COR-L47 (cell line): Measurements from ENCODE around the gene REPIN1.

ENCODE experiments used
- DNase-seq: peaks from one replicate; lab custom pipeline; 2025; lab: John Stamatoyannopoulos, UW

Gene REPIN1

GRCh38 chr7:150396426-150396825, 27.8 kb downstream of the REPIN1 start:
- DNase-seq = no peak

DNA sequence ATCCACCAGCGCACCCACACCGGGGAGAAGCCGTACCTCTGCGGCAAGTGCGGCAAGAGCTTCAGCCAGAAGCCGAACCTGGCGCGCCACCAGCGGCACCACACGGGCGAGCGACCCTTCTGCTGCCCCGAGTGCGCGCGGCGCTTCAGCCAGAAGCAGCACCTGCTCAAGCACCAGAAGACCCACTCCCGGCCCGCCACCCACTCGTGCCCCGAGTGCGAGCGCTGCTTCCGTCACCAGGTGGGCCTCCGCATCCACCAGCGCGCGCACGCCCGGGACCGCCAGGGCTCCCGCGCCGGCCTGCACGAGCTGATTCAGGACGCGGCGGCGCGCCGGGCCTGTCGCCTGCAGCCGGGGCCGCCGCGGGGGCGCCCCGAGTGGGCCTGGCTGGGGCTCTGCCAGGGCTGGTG, 28.2 kb downstream of the REPIN1 start:
- no peak for DNase-seq

GRCh38 chr7:150397346-150398107, 28.9 kb downstream of the REPIN1 start:
- DNase-seq = no peak

- no peak for DNase-seq
These were observed 29.7 kb downstream of the REPIN1 start for GRCh38 chr7:150398108-150398964.

GRCh38 chr7:150398965-150399320, 30.3 kb downstream of the REPIN1 start:
- DNase-seq = no peak

DNA sequence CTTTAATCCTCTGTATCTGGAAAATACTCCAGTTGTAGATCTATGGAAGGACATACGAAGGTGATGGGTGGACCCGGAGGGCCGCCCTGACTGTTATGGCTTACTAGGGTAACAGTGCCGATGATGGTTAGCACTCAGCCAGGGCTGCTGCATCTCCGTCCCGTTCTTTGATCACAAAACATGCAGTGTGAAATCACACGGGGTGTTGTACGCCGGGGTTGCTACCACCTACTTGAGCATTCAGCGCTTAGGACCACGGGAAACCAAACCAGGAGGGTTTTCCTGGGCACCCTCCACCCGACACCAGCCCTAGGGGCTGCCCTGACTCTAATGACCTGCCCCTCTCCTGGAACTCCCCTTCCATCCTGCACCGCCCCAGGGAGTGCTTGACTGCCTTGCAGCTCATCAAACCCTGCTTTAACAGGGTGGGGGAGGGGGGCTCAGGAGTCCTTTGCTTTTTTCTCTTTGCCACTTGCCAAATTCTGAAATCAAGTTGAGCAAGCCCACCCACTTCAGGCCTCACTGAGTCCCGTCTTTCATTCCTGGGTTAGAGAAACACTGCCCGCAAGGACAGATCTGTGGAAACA, 30.9 kb downstream of the REPIN1 start:
- no peak for DNase-seq

DNA sequence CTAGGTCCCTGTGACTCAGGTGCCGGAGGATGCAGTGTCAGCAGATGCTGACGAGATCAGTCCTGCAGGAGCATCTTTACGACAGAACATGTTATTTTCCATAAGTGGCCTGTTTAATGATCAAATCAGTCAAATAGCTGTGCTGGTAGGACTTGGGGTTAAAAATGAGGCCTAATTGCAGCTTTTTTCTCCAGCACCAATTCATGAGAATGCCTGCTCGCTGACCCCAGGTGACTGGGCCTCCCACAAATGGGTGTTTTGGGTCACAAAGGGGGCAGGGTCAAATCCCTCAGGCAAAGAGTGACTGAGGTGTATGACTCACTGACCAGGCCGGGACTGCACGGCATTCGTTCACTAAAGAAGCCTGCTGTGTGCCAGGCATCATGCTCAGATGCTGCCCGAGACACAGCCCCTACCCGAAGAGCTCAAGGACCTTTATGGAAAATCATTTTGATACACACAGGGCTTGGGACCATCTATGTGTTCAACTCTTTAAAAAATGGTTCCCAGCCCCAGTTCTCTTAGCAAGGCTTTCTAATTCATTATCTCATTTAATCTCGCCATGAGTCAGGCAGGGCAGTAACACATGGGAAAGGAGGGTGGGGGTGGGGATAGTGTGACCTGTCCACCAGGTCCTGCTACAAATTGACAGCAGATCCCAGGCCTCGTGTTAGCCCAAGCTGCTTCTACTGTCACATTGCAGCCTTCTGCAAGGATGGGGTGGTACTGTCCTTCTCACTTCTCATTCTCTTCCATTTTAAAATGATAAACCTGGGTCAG, 31.6 kb downstream of the REPIN1 start:
- DNase-seq = no peak

- DNase-seq = no peak
These were observed 32.3 kb downstream of the REPIN1 start for GRCh38 chr7:150400788-150401423.

DNA sequence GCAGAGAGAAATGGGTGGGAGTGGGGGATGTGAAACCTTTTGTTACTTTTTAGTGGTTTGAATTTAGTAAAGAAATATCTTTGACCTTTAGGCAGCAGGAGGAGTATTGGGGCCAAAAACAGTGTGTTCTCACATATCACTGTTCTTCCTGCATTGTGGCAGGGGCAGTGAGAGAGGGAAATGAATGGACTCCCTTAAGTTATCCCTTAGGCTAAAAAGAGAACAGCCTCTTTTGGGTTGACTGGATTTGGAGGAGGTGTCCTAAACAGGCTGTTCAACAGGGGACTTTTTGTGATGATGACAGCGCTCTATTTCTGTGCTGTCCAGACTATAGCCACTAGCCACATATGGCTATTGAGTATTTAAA, 32.8 kb downstream of the REPIN1 start:
- DNase-seq = no peak

GRCh38 chr7:150401861-150402631, 33.4 kb downstream of the REPIN1 start:
- DNase-seq = no peak

GRCh38 chr7:150402671-150403321, 34.2 kb downstream of the REPIN1 start:
- DNase-seq = no peak

DNA sequence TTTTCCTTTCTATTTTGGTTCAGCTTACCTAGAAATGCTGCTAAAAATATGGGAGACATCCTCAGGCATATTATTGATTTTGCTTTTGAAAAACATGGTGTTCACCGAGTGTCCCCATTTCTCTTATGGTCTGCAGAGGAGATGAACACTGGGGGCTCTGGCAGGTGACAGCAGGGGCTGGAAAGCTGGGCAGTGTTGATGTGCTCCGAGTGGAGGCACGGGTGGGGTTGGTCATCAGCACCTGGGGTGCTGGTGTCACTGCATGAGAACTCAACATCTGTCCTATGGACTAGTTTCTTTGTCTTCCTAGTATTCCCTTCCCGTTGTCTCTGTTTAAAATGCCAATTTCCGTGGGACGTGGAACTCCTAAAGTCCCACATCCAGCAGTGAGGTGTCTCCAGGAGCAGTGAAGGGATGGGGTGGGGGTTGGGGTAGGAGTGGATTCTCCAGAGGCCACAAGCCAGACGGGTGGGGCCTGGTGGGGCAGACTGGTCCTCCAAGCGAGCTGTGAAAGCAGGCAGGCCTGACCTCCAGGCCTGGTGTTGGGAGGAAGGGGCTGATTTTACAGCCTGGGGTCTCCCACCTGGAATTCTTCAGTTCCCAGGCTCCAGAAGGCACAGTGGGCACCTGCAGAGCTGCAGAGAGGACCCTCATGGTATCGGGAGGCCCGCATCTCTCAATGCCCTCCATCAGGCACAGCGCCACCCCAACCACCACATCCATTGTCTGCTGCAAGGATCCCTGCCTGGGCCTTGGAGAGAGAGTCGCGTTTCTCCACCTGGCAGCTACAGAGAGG, 35.0 kb downstream of the REPIN1 start:
- DNase-seq = no peak

DNA sequence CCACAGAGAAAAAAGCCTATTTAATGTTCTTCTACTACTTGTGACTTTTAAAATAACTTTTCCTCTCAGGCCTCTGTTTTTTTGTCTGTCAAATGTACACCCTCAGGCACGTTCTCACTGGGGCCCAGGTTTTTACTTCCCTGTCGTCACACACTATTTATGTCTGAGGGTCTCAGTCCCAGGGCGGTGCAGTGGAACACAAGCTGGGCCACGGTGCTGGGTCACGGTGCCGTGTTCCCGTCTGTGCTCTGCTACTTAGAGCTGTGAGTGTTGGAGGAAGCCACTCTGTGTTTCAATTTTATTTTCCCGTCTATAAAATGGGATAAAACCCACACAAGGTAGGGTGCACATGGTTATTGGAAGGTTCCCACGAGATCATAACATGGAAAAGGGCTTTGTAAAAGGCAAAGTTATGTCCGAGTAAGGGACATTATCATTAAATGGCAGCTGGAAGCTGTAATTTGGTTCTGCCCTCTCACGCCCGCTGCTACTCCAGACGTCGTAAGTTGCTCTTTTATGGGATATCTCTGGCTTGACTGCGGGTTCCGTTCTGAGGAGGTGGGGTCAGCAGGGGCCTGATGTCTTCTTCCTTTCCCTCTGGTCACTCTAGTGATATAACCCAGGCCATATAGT, 35.7 kb downstream of the REPIN1 start:
- no peak for DNase-seq

DNA sequence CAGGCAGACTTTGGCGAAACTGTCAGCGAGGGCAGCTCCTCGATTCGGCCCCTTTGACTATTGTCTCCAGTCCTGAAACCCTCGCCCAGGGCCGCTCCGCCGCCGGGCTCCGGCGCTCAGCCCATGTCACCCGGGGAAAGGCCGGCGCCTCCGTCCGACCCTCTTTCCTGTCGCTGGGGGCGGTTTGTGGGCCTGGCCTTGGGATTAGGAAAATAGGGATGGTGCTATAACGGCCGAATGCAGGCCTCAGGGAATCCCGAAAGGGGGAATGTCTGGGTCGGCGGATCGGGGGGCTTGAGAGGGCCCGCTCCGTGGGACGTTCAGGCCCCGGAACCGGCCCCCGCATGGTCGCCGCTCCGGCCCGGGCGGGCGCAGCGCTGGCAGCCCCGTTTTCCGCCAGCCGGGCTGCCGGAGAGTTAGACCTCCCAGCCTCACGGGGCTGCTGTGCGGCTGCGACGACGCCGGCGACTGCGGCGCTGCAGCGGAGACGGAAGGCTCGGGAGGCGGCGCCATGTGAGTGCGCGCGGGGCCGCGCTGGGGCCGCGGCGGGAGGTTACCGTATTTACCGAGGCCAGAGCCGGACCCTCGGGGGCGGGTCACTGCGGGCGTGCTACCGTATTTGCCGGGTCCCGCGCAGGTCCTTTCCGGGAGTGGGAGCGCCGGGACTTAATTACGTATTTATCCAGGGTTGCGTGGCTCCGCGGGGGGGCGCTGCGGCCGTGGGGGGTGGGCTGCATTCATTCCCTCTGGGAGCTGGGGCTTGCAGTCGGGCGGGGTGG, 36.4 kb downstream of the REPIN1 start:
- DNase-seq = peak; percentile 81

- no peak for DNase-seq
These were observed 37.1 kb downstream of the REPIN1 start for GRCh38 chr7:150405584-150406311.

- DNase-seq = no peak
These were observed 37.6 kb downstream of the REPIN1 start for GRCh38 chr7:150406312-150406566.

DNA sequence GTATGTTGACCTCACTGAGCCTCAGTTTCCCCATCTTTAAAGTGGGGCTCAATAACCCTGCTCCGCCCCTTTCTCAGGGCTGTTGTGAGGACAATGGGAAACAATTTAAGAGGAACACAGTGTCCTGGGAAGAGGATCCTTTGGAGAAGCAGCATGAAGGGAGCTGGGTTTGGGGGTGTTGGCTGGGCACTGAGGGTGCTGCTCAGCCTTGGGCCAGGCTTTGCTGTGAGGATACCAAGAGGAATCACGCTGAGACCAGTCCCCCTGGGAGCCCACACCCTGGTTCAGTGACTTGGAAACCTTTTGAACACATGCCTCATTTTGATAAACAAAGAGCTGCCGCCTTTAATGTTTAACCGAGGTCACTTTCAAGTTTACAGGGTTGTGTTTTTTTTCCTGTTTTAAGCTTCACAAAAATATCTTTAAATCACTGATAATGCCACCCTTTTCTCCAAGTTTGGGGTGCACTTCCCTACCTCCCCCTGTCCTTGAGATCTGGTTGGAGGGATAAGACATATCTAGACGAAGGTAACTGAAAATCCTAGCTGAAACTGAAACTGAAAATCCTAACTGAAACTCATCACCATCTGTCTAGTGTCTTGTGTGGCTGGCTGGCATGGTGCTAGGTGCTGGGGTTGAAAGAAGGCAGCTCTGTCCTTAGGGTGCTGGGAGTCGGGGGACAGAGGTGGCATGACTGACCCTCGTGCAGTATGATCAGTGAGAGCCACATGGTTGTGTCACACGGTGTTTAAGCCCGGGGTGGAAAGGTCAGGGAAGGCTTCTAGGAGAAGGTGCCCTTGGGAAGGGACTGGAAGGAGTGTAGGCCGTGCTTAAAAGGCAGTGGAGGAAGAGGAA, 38.2 kb downstream of the REPIN1 start:
- no peak for DNase-seq
